Chondrocyte (in vitro differentiated cells): Measurements from ENCODE around the gene RNF166. TPM values are rescaled to one million over a fixed set of nuclear protein-coding genes. Genes with fewer than 3 reads are reported as not detected.

Experiments
- DNase-seq: peaks from one replicate; pipeline ENCODE4 v3.0.0; 2021; ENCODE audit warnings: mixed read lengths, low spot score
- H3K27ac Mint-ChIP-seq: one replicate; pipeline ENCODE4 v1.8.0; 2021; ENCODE audit warnings: mild to moderate bottlenecking, moderate library complexity, mixed read lengths; ENCODE audit not compliant: unreplicated experiment
- H3K27me3 Mint-ChIP-seq: 2 replicates; pipeline ENCODE4 v1.8.0; 2021; ENCODE audit warnings: low read depth, mixed read lengths
- H3K36me3 Mint-ChIP-seq: 2 replicates; pipeline ENCODE4 v1.8.0; 2021; ENCODE audit warnings: low read depth, mixed read lengths
- H3K4me1 Mint-ChIP-seq: 2 replicates; pipeline ENCODE4 v1.8.0; 2021; ENCODE audit warnings: low read depth, mild to moderate bottlenecking, mixed read lengths
- H3K4me3 Mint-ChIP-seq: one replicate; pipeline ENCODE4 v1.8.0; 2021; ENCODE audit warnings: mild to moderate bottlenecking, moderate library complexity, mixed read lengths; ENCODE audit not compliant: unreplicated experiment
- H3K9me3 Mint-ChIP-seq: 2 replicates; pipeline ENCODE4 v1.8.0; 2021; ENCODE audit warnings: low read depth, mixed read lengths
- CTCF ChIP-seq: fragments of 200-600 bp; sonication (generic); IDR thresholded peaks from 2 replicates; pipeline ENCODE4 v1.5.0; 2021; ENCODE audit warnings: antibody characterized with exemption, mild to moderate bottlenecking, moderate library complexity
- total RNA-seq: library from RNA; stranded (reverse); gene quantifications from 3 replicates; pipeline ENCODE4 v1.2.1, GENCODE V29; 2021

The RNF166 gene
- total RNA-seq, 1 donor from 2014 or later, result 12.8 TPM

- Mint-ChIP-seq H3K4me3 (no peak overlapping the region), H3K4me1 (peaks cover 9% of the 10 kb centered on the region), H3K36me3 (peaks cover 11% of the 10 kb centered on the region), H3K27me3 (no peaks in the 10 kb centered on the region), H3K27ac (no peak overlapping the region), H3K9me3 (no peaks in the 10 kb centered on the region)
- DNase-seq, result no peak
- TF ChIP-seq CTCF, result no peak
Observed at GRCh38 chr16:88735121-88735520, 28.9 kb upstream of the RNF166 start.

- Mint-ChIP-seq H3K27me3 (no peaks in the 10 kb centered on the region), H3K27ac (no peak overlapping the region), H3K4me1 (peaks cover 9% of the 10 kb centered on the region), H3K36me3 (peaks cover 15% of the 10 kb centered on the region), H3K9me3 (no peaks in the 10 kb centered on the region), H3K4me3 (no peak overlapping the region)
- TF ChIP-seq CTCF, result no peak
- DNase-seq, result no peak
Observed at GRCh38 chr16:88734361-88734728, 28.1 kb upstream of the RNF166 start.

GRCh38 chr16:88733630-88734360, 27.6 kb upstream of the RNF166 start:
- Mint-ChIP-seq H3K27ac (no peak overlapping the region), H3K4me3 (no peak overlapping the region), H3K9me3 (no peaks in the 10 kb centered on the region), H3K36me3 (peaks cover 14% of the 10 kb centered on the region), H3K27me3 (no peaks in the 10 kb centered on the region), H3K4me1 (peaks cover 9% of the 10 kb centered on the region)
- no peak for DNase-seq
- no peak for TF ChIP-seq CTCF

GRCh38 chr16:88732961-88733294, 26.7 kb upstream of the RNF166 start:
- H3K4me3 Mint-ChIP-seq, result no peak overlapping the region
- H3K4me1 Mint-ChIP-seq, result peaks cover 9% of the 10 kb centered on the region
- no peaks in the 10 kb centered on the region for H3K27me3 Mint-ChIP-seq
- H3K36me3 Mint-ChIP-seq, result peaks cover 14% of the 10 kb centered on the region
- no peak overlapping the region for H3K27ac Mint-ChIP-seq
- no peaks in the 10 kb centered on the region for H3K9me3 Mint-ChIP-seq
- DNase-seq, result no peak
- TF ChIP-seq CTCF, result no peak

- Mint-ChIP-seq H3K27ac (no peak overlapping the region), H3K27me3 (no peaks in the 10 kb centered on the region), H3K4me3 (no peak overlapping the region), H3K36me3 (peaks cover 14% of the 10 kb centered on the region), H3K9me3 (no peaks in the 10 kb centered on the region), H3K4me1 (peaks cover 12% of the 10 kb centered on the region)
- DNase-seq, result no peak
- TF ChIP-seq CTCF, result no peak
Observed at GRCh38 chr16:88732172-88732960, 26.2 kb upstream of the RNF166 start.
